ENCODE results near the gene MCTP1. TPM values are rescaled to one million over a fixed set of nuclear protein-coding genes. Genes with fewer than 3 reads are reported as not detected.

The MCTP1 gene
- total RNA-seq, 1 experiment from 2014 or later: 5.6 TPM

- TF ChIP-seq EMX1 (CRISPR knock-in tag; IDR thresholded peaks at IDR 0.05) (no peak), IRF2 (CRISPR knock-in tag; IDR thresholded peaks at IDR 0.05; ENCODE audit: borderline replicate concordance, low read depth) (no peak), FOXK1 (CRISPR knock-in tag; IDR thresholded peaks at IDR 0.05) (no peak), ZNF219 (CRISPR knock-in tag; IDR thresholded peaks at IDR 0.05; ENCODE audit: borderline replicate concordance) (no peak), PREB (CRISPR knock-in tag; IDR thresholded peaks at IDR 0.05; ENCODE audit: borderline replicate concordance) (no peak), ZNF138 (CRISPR knock-in tag; conservative IDR thresholded peaks at IDR 0.05) (no peak), CBFB (CRISPR knock-in tag; IDR thresholded peaks at IDR 0.05; ENCODE audit: low read depth) (no peak), ZNF416 (CRISPR knock-in tag; IDR thresholded peaks at IDR 0.05) (no peak), RELA (CRISPR knock-in tag; IDR thresholded peaks at IDR 0.05; ENCODE audit: borderline replicate concordance) (no peak), KAT7 (CRISPR knock-in tag; IDR thresholded peaks at IDR 0.05; ENCODE audit: borderline replicate concordance) (no peak), ZNF512 (CRISPR knock-in tag; IDR thresholded peaks at IDR 0.05; ENCODE audit: borderline replicate concordance) (no peak), RORB (CRISPR knock-in tag; IDR thresholded peaks at IDR 0.05) (no peak), ARID4B (CRISPR knock-in tag; IDR thresholded peaks at IDR 0.05; ENCODE audit: borderline replicate concordance) (no peak), ZNF317 (CRISPR knock-in tag; IDR thresholded peaks at IDR 0.05; ENCODE audit: borderline replicate concordance, low read depth) (no peak), ZNF121 (CRISPR knock-in tag; IDR thresholded peaks at IDR 0.05) (no peak), MXD4 (CRISPR knock-in tag; IDR thresholded peaks at IDR 0.05; ENCODE audit: borderline replicate concordance) (no peak), E2F1 (CRISPR knock-in tag; IDR thresholded peaks at IDR 0.05) (no peak)
- no peak overlapping the region for H3K27ac Mint-ChIP-seq
- H3K9me3 Mint-ChIP-seq: peaks cover under 1% of the 10 kb centered on the region; the same call in 1 of the 2 replicates
- H3K4me3 Mint-ChIP-seq: no peak overlapping the region
- H3K4me1 Mint-ChIP-seq: no peaks in the 10 kb centered on the region
- ChIA-PET CTCF (no interaction called here), POLR2A (no interaction called here)
- no peaks in the 10 kb centered on the region for H3K27me3 Mint-ChIP-seq (ENCODE audit: low read depth)
- ATAC-seq (no peak), DNase-seq (ENCODE audit: low spot score) (no peak)
- no peaks in the 10 kb centered on the region for H3K36me3 Mint-ChIP-seq
Observed at GRCh38 chr5:95018946-95019345, 265.9 kb downstream of the MCTP1 start.

GRCh38 chr5:95018511-95018910 lies 266.4 kb downstream of the MCTP1 start:
- DNase-seq (ENCODE audit: low spot score) (no peak), ATAC-seq (no peak)
- H3K4me1 Mint-ChIP-seq: no peaks in the 10 kb centered on the region
- H3K4me3 Mint-ChIP-seq: no peak overlapping the region
- no peaks in the 10 kb centered on the region for H3K27me3 Mint-ChIP-seq (ENCODE audit: low read depth)
- POLR2A ChIA-PET: no interaction called here
- CTCF ChIA-PET: no interaction called here
- H3K9me3 Mint-ChIP-seq: peaks cover 4% of the 10 kb centered on the region; the same call in 1 of the 2 replicates
- H3K27ac Mint-ChIP-seq: no peak overlapping the region
- no peaks in the 10 kb centered on the region for H3K36me3 Mint-ChIP-seq
- TF ChIP-seq ATF6 (CRISPR knock-in tag; IDR thresholded peaks at IDR 0.05): no peak
- TF ChIP-seq GRHL2 (CRISPR knock-in tag; IDR thresholded peaks at IDR 0.05; ENCODE audit: insufficient replicate concordance, severe bottlenecking): no peak
- TF ChIP-seq HMGXB4 (CRISPR knock-in tag; IDR thresholded peaks at IDR 0.05): no peak
- no peak for TF ChIP-seq USF2 (CRISPR knock-in tag; IDR thresholded peaks at IDR 0.05)
- no peak for TF ChIP-seq NR2C2 (CRISPR knock-in tag; IDR thresholded peaks at IDR 0.05)
- no peak for TF ChIP-seq PRRX2 (CRISPR knock-in tag; IDR thresholded peaks at IDR 0.05)
- TF ChIP-seq HMGA2 (CRISPR knock-in tag; IDR thresholded peaks at IDR 0.05): no peak
- TF ChIP-seq ZNF121 (CRISPR knock-in tag; IDR thresholded peaks at IDR 0.05): no peak

Measured in WTC11 (cell line).